ENCODE results near the gene TTC7B.

The TTC7B gene

DNA sequence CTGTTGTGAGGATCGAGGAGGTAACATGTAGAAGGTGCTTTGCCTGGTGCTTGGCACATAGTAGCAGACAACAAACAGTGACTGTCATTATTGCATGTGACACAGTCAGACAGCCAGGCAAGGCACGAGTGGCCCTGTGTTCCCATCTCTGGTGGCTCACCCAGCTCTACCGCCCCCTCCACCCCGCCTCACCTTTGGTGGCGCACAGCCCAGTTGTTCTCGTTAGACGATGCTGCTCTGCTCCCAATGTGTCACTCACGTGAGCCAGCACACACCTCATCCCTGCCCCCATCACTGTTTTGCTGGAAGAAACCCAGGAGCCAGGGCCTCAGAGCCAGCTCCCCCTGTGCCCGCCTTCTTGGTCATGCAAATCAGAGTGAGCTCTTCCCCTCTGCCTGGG is 306.1 kb downstream of the TTC7B start:
- no peak for DNase-seq (ENCODE audit: low read depth)

DNA sequence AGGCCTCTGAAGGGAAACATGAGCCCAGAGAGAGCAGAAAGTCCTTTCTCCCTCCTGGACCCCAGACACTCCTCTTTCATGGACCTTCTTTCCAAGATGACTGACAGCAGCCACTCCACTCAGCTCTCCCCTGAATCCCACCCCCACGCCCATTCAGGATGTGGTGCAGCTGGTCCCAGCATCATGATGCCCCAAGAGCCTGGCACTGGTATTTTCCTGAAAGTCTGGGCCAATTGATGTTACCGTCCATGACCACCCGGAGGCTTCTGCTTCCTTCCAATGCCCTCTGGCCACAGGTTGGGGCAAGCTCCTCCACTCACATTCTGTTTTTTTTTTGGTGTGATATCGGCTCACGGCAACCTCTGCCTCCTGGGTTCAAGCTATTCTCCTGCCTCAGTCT is 306.8 kb downstream of the TTC7B start:
- DNase-seq (ENCODE audit: low read depth) = no peak

DNA sequence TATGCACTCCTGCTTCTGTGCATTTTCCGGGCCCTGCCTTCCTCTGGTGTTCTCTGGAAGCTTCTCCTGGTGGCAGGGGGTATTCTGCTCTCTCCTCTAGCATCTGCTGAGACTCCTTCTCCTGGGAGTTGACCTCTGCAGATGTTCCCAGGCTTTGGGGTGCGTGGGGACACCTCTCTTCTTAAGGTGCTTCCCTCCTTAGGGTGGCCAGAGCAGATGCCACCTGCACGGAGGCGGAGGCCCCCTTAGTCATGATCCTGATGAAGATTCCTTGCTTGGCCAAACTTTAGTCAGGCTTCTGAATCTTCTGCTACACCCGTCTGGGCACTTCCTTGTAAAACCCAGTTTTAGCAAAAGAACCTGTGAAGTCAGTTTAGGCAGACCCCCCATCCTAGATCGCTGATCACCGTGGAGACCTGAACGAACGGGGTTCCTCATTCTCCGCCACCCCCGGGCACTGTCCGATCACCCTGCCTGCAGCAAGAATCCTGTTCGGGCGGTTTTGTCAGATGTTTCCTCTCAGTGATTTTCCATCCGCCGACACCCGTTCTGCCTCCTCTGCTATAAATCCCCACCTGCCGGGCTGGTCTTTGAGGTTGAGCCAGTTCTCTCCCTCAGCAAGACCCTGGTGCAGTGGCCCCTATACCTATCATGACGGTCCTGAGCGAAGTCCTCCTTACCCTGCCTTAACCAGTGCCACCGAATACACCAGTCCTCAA is 307.5 kb downstream of the TTC7B start:
- no peak for DNase-seq (ENCODE audit: low read depth)

DNA sequence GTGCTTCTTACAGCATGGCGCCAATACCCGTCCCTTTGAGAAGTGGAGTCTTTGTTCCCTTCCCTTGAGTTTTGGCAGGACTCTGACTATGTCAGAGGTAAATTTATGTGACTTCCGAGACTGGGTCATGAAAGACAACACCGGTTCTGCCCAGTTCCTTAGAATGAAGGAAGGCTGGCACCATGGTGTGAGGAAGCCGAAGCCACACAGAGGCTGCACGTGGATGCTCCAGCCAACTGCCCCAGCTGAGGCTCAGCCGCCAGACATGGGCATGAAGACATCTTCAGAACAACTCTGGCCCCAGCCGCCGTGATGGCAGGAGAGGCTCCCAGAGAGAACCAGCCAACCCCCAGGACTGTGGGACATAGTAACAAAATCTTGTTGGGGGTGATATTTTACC is 308.2 kb downstream of the TTC7B start:
- DNase-seq (ENCODE audit: low read depth) = no peak

DNA sequence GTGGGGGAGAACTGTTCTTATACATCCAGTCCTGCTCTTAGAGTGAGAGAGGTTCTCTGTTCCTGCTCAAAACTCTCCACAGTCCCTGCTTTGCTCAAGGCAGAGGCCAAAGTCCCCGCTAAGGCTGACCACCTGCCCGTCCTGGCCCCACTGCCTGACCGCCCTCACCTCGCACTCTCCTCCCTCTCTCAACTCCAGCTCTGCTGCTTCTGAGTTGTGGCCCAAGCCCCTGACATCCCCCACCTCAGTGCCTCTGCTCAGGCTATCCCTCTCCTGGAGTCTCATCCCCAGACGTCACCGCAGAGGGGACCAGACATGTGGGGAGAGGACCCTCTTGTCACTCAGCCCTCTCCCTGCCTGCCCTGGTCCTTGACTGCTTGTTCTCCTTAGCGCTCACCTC is 308.8 kb downstream of the TTC7B start:
- DNase-seq (ENCODE audit: low read depth) = no peak

DNA sequence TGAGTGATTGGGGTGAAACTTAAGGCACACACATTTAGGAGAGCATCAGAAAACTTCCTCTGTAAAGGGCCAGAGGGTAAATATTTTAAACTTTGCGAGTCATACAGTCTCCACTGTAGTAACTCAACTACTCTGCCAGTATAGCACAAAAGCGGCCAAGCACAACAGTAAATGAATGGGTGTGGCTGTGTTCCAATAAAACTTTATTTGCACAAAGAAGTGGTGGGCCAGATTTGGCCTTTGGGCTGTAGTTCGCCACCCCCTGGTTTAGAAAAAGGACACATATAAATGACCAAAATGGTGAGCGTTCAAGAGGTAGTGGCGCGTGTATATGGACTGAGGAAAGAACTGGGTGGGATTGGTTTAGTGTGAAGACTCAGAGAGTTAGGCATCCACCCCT is 309.5 kb downstream of the TTC7B start:
- no peak for DNase-seq (ENCODE audit: low read depth)

DNA sequence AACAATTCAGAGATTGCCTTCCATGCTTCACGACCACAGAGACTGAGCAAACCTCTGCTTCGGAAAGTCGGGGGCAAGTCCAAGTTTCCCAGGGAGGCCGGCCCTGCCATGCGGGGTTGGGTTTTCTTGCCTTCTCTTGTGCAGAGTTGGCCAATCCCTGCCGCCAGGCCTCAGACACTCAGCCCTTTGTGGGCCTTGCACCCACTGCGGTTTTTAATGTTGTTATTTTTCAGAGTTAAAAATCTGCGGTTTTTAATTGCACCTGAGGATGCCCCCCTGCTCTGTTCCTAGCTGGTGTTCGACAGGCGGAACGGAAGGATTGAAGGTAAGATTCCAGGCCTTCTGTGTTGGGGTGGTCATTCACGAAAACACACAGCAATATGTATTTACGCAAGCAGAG is 310.7 kb downstream of the TTC7B start:
- no peak for DNase-seq (ENCODE audit: low read depth)

DNA sequence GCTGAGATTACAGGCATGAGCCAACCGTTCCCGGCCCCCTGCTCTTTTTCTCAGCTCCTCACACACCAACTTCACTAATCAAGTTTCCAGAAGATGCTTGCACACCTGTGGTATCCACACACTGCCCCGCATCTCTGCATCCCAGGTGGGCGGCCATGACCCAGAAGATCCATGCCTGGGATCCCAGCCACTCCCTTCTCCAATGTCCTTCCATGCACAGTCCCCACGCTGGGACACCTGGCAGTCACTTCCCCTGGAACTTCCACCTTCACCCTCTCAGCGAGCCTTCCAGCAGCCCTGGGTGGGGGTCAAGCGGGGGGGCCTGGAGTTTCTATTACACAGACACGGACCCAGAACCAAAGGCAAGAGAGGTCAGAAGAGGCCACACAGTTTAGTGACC is 311.6 kb downstream of the TTC7B start:
- no peak for DNase-seq (ENCODE audit: low read depth)

DNA sequence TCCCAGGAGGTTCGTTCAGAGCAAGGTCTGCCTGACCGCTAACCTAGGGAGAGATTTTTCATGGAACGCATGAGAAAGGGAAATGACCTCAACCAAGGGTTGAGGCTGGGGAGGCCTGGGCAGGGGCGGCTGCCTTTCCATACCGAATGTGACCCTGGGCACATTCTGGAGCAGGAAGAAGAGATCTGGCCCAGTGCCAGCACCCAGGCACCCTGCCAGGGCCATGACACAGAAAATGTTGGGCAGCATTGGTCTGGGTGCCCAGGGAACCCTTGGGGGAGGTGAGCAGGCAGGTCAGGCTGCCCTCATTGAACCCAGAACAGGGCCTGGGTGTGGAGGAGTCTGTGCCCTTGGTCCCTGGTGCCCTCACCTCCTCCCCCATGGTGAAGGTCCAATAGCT is 312.6 kb downstream of the TTC7B start:
- no peak for DNase-seq (ENCODE audit: low read depth)

DNA sequence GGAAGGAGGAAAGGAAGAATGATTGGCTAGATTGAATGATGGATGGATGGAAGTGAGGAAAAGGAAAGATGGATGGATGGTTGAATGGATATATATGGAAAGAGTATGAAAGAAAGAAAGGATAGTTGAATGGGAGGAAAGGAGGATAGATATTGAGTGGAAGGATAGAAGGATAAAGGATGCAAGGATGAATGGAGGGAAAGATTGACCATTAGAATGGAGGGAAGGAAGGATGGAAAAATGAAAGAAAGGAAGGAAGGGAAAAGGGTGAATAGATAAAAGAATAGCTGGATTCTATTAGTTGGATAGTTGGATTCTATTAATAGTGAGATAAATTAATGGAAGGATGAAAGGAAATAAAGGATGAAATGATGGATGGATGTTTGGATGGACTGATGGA is 313.5 kb downstream of the TTC7B start:
- DNase-seq (ENCODE audit: low read depth) = no peak

DNA sequence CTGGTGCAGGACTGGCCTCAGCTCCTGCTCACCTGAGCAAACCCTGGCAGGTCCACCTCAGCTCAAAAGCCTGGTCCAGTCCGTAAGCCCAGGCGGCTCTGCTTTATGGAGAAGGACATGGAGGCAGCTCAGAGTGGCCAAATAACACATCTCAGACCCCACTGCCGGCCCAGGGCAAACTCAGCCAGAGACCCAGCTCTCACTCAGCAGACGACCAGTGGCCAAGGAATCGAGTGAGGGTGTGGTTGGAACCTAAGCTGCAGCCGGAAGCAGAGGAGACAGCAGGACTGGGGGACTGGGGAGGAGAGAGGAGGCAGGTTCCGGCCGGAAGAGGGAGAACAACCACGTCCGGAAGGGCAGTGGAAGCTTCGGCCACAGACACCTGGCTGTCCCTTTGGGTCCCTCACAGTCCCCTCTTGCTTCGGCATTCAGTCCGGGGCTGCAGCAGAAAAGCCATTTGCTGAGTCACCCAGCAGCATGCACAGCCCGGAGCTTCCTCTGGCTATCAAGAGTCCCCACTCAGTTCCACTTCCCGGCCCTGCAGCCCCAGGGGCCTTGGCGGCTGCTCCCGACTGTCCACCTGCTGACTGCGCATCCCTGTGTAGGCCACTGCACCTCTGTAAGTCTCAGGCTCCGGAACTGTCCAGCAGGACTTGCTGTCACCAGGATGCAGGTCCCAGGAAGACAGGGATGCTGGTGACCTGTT is 315.4 kb downstream of the TTC7B start:
- DNase-seq (ENCODE audit: low read depth) = no peak

DNA sequence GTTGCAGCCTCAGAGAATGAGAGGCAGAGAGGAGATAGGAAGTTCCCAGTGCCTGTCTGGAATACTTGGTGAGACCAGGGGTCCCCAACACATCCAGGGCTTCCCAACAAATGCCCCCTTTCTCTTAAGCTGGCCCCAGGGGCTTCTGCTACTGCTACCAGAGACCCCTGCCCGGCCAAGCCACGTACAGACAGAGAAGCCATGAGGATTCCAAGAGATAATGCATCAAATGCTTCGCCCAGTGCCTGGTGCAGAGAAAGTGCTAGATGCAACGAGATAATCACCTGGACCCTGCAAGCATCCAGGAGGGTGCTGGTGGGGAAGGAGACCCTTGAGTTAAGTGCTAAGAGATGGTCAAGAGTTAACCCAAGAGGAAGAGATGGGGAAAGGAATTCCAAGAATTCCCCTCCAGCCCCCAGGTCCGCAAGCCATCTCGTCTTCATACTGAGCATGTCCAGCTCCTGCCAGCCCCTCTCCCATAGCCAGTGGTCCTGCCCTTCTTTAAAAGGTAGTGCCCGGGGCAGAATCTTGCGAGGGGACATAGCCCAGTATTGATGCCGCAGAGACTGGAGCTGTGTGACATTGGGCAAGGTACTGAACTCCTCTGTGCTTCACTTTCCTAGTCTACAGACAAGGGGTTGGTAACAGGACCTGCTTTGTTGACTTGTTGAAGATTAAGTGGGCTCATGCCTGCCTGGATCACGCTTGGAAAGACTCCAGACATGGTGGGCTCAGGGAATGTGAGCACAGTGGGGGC is 316.1 kb downstream of the TTC7B start:
- DNase-seq (ENCODE audit: low read depth) = no peak

DNA sequence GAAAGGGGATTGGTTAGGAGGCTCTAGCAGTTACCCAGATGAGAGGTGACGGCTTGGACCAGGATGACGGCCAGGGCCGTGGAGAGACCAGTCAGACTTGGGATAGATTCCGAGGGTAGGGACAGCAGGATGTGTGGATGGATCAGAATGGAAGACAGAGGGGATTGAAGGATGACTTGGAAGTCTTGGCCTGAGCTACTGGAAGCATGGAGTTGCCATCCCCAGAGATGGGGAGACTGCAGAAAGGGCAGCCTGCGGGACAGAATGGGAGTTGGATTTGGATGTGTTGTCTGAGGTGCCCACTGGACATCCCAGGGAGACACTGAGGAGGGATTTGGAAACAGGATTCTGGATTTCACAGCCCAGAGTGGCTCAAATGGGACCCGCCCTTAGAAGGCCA is 317.1 kb downstream of the TTC7B start:
- DNase-seq (ENCODE audit: low read depth) = no peak

DNA sequence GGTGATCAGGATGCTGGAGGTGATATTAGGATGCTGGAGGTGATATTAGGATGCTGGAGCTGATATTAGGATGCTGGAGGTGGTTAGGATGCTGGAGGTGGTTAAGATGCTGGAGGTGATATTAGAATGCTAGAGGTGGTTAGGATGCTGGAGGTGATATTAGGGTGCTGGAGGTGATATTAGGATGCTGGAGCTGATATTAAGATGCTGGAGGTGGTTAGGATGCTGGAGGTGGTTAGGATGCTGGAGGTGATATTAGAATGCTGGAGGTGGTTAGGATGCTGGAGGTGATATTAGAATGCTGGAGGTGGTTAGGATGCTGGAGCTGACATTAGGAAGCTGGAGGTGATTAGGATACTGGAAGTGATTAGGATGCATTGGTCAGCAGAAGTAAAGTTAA is 318.0 kb downstream of the TTC7B start:
- DNase-seq (ENCODE audit: low read depth) = no peak

DNA sequence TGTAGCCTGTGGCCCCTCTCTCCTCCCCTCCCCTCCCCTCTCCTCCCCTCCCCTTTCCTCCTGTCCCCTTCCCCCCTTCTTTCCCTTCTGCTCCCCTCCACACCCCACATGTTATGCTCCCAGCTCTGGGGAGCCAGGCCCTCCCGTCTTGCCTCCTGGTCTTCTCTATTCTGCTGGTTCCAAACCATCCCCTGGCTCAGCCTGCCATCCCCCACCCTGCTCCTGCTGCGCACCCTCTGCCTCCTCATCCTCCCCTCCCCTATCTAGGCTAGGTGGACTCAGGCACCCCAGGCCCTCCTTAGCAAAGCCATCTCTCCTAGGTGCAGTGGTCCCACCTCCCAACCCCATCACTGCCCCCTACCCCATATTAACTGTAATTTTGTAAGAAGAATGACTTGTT is 319.9 kb downstream of the TTC7B start:
- no peak for DNase-seq (ENCODE audit: low read depth)

DNA sequence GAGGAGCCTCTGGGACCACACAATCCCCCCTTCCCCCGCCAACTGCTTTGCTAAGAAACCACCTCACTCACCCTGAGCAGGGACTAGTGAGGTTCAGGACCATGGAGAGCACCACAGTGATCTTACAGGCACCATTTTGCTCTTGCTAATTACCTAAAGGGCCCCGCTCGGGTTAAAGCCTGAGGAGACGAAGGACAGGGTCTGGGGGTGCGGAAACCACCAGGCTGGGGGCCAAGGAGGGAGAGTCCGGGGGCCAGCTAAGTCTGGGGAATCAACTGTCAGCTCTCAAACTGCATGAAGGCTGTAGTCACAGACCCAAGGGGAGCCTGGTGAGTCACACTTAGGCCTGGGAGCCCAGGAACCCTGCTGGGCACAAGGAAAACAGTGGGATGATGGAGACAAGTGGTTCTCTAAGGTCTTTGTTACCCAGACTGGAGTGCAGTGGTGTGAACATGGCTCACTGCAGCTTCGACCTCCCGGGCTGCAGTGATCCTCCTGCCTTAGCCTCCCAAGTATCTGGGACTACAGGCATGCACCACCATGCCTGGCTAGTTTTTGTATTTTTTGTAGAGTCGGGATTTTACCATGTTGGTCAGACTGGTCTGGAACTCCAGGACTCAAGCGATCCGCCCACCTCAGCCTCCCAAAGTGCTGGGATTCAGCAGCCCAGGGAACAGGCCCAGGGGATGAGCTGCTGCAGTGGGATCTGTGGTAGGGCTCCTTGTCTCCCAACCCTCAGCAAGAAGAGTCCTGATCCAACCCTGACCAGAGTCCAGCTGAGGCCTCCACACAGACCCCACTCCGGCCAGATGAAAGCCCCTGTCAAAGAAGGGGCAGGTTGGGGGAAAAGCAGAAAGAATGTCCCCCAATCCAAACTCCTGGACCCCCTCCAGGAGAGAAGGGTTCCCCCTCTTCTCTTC is 320.6 kb downstream of the TTC7B start:
- DNase-seq (ENCODE audit: low read depth) = peak; percentile 73

DNA sequence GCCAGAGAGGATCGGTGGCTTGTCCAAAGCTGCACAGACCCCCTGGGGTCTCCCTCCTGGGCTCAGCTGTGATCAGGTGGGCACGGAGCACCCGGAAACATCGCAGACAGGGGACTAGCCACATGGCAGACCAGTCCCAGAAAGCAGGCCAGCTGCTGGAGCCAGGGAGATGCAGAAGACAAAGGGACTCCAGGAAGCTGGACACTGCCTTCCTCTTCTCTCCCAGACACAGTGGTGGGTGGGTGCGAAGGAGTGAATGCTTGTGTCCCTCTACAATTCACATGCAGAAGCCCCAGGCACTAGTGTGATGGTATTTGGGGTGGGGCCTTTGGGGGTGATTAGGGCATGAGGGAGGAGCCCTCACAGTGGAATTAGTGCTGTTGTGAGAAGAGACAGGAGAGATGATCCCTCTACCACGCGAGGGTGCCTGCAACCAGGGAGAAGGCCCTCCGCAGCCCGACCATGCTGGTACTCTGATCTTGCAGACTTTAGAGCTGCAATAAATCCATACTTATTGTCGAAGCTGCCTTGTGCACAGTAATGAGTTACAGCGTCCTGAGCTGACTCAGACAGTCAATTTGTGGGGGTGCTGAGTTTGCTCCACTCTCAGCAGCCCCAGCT is 324.2 kb downstream of the TTC7B start:
- no peak for DNase-seq (ENCODE audit: low read depth)

DNA sequence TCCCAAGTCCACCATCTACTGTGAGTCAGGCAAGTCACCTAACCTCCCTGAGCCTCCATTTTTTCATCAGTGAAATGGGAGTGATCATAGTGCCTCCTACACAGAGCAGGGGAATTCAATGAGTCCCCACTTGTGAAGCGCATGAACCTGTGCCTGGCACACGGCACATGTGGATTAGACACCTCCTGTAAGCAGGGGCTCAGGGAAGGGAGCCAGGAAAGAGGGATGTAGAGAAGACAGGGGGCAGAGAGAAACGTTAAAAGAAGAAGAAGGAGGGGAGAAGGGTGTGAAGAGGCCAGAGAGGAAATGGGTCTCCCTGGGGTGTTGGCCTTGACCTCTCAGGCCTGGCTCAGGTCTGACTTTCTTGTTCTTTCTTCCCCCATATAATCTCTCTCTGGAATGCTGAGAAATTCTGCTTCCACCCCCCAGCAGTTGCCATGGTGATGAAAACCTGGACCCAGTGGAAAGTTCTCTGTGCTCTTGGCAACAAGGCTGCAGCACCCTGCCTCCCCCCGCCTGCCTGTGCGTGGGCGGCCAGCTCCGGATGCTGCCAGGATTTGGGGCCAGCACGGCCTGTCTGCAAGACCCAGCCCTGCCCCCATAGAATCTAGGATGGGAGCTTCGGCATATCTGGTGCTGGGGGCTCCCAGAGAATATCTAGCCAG is 324.9 kb downstream of the TTC7B start:
- peak; percentile 49 for DNase-seq (ENCODE audit: low read depth)

DNA sequence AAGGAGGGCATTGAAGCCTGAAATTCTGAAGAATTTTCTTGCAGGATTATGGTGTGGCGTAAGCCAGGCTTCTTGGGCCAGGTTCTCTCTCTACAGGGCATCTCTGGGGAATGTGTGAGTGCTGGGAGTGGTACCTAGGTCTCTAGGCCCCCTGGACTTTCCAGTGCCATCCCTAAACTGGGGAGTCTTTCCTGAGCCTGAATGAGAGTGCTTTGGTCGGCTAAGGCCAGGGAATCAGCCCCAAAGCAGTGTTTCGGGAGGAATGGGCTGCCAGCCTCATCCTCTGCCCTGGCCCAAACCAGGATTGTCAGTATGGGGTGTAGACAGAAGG is 325.5 kb downstream of the TTC7B start:
- no peak for DNase-seq (ENCODE audit: low read depth)

DNA sequence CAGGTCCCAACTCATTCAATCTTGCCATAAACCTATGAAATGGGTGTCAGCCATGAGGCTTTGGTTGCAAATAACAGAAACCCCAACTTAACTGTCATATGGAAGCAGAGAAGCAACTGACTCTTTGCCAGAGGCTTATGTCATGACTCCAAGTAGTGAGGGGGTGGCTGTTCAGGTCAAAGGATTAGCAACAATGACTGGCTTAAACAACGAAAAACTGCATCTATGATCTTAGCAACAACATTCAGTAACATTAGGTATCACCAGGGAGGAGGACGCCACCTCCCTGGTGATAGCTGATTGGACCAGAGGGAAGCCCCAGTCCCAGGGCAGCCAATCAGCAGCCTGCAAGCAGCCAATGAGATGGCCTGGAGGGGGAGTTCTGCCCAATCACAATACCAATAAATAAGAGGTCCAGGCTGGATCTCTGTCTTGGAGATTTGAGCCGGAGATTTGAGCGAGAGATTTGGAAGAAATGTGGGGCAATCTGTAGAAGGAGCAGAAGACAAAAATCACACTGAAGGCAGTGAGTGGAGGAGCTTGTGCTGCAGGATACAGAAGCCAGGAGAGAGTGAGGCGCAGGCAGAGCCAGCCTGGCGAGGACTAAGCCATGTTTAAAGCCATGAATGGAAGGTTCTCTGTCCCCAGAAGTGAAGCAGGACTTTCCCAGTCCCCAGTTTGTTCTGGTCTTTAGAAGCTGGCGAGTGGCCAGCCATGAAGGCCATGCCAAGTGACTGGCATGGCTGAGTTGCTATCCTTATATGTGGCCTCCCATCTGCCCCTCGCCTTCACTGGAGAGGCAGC is 326.1 kb downstream of the TTC7B start:
- no peak for DNase-seq (ENCODE audit: low read depth)

Measured in EH (cell line).